ENCODE data around the gene PTGS1.
"Not testable (repeated sequence)": the region's sequence is repeated elsewhere in the genome, so short reads cannot be mapped to it uniquely, and the experiment has no call there.

Gene PTGS1

GRCh38 chr9:122370869-122371755 lies at the start of gene PTGS1:
PTGS1 (plus strand) TSS chr9:122371024; CDS start chr9:122371085, 61 bp downstream.
- no peak for DNase-seq

- DNase-seq: no peak
Observed at GRCh38 chr9:122322553-122322952, 48.3 kb upstream of the PTGS1 start.

- not testable (repeated sequence) for DNase-seq
Observed at GRCh38 chr9:122324665-122325064, 46.2 kb upstream of the PTGS1 start.

GRCh38 chr9:122325124-122325523 lies 45.7 kb upstream of the PTGS1 start:
- DNase-seq: no peak

GRCh38 chr9:122327175-122327574 lies 43.6 kb upstream of the PTGS1 start:
- no peak for DNase-seq

- no peak for DNase-seq
Observed at GRCh38 chr9:122329597-122329996, 41.2 kb upstream of the PTGS1 start.

- DNase-seq: not testable (repeated sequence)
Observed at GRCh38 chr9:122330466-122330865, 40.4 kb upstream of the PTGS1 start.

GRCh38 chr9:122331523-122331927 lies 39.3 kb upstream of the PTGS1 start:
- DNase-seq: no peak

GRCh38 chr9:122332083-122332482 lies 38.7 kb upstream of the PTGS1 start:
- DNase-seq: no peak

- DNase-seq: no peak
Observed at GRCh38 chr9:122332644-122333043, 38.2 kb upstream of the PTGS1 start.

- DNase-seq: no peak
Observed at GRCh38 chr9:122333169-122333808, 37.5 kb upstream of the PTGS1 start.

GRCh38 chr9:122334916-122335315 lies 35.9 kb upstream of the PTGS1 start:
- no peak for DNase-seq

- DNase-seq: no peak
Observed at GRCh38 chr9:122336189-122336588, 34.6 kb upstream of the PTGS1 start.

- no peak for DNase-seq
Observed at GRCh38 chr9:122336866-122337555, 33.8 kb upstream of the PTGS1 start.

- DNase-seq: no peak
Observed at GRCh38 chr9:122337556-122337929, 33.3 kb upstream of the PTGS1 start.

- no peak for DNase-seq
Observed at GRCh38 chr9:122338536-122338935, 32.3 kb upstream of the PTGS1 start.

- DNase-seq: no peak
Observed at GRCh38 chr9:122338994-122339393, 31.8 kb upstream of the PTGS1 start.

GRCh38 chr9:122339579-122339978 lies 31.2 kb upstream of the PTGS1 start:
- DNase-seq: no peak

GRCh38 chr9:122340161-122340560 lies 30.7 kb upstream of the PTGS1 start:
- DNase-seq: no peak

GRCh38 chr9:122342323-122343050 lies 28.3 kb upstream of the PTGS1 start:
- no peak for DNase-seq

GRCh38 chr9:122346478-122347347 lies 24.1 kb upstream of the PTGS1 start:
- DNase-seq: no peak

Data from NCI-H1436 treated with DMSO at 0.1 percent for 48 hours (cell line).